Activated CD4-positive, CD25-positive, alpha-beta regulatory T cell treated with anti-CD3 and anti-CD28 coated beads, Interleukin-2, amount 50 U/mL, for 24 hours (primary cell): ENCODE data around the gene RCOR1.

Source experiments
- ATAC-seq, 2 donors: fragments of 150-1000 bp; cut with Tn5 transposase; one replicate each; pipeline ENCODE4 v1.10.0; 2021; ENCODE audit warnings: mild to moderate bottlenecking in 1 of 2, moderate library complexity in 1 of 2

The RCOR1 gene

DNA sequence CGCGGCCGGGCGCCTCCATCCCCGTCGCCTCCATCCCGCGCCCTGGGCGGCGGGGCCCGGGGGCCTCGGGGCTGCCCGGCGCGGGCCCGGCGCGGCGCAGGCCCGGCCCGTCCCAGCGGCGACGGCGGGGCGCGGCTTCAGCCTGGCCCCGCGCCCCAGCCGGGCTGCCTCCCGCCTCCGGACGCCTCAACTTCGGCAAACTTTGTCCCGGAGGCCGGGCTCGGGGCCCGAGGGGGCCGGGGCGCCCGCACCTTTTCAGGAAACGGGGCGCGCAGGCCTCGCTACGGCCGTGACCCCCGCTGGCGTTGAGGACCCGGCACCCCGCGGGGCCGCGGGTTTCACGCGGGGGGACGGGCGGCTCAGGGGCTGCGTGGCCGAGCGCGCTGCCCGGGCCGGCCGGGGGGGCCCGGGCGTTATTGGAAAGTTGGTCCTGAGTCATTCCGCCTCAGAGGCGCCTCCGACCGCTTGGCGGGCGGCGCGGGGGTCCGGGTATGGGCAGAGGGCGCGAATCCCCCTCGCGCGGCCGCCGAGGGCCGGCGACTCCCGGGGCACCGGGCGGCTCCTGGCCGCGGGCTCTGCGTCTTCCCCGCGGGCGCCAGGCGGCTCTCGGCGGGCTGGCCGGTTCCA, 185.4 kb downstream of the RCOR1 start:
- ATAC-seq = peak; percentile 24 to 26

DNA sequence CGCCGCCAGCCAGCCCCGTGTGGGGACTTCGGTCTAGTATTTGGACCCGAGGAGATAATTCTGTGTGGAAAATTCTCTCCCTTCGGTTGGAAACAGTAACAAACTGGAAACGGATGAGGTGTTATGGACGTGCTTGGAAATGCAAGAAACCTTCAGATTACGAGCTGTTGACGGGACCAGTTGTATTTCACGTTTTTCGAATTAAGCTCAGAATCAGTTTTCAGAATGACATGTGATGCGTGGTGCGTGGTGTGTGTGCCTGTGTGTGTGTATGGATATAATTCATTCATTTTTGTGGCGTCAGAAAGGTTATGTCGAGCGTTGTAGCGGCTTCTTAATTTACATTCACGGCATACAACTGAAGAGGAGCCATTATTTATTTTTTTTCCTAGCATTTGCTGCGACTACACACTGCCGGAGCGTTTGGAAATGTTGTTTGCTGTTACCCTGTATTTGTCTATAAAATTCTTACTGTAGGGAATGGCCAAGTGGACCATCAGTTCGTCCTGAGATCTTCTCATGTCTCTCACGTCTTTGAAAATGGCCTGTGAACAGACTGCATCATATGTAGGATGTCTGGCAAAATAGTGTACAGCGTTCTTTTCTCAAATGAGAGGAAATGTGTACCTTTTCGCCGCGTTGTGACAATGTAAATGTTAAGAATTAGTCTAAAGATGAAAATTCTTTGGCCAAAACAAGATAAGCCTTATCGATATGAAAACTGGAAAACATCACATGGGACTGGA, 186.1 kb downstream of the RCOR1 start:
- peak; percentile 6 to 21 for ATAC-seq

GRCh38 chr14:102779084-102779462, 186.6 kb downstream of the RCOR1 start:
- ATAC-seq = no peak

DNA sequence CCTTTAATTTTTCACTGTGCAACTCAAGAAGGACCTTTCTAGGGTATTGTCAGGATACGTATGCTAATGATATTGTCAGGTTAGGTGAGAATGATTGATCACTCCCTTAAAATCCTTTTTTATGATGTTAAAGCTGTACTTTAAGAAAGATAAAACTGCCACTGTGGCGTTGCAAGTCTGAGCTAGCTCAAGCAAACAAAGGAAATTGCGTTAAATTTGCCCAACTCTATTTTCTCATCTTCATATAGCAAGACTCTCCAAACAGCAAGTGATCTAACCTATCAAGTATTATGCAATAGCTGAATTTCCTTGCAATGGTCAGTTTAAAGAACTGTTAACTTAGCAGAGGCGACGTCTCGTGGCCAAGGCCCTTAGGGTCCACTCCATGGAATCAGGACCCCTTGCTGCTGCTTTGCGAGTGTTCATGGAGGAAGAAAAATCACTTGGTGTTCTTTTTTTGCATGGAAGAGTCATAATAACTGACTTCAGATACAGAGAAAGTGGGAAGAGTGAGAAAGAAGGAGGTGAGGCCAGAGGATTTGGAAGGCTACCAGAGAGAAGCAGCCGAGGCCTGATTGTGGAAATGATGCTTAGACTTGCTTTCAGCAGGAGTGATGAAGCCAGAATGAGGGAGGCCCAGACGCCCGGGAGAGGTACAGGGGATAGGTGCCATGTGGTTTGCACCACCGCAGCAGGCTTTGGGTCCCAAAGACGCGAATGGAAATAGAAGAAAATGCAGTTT, 187.3 kb downstream of the RCOR1 start:
- no peak for ATAC-seq
